Renal pelvis (tissue), 12 donors: ENCODE measurements around the gene RNF26. TPM values are rescaled to one million over a fixed set of nuclear protein-coding genes. Genes with fewer than 3 reads are reported as not detected.

ENCODE experiments used
- DNase-seq: peaks from one replicate; pipeline ENCODE4 v3.0.0-alpha.2; 2013
- long read RNA-seq, 16 experiments: transcript quantifications; one replicate each; lab custom pipeline, GENCODE V29; 2026
- polyA plus RNA-seq, 3 donors: library from polyadenylated mRNA; unstranded; fragments of 120-200 nt; gene quantifications; one replicate each; pipeline ENCODE4 v1.2.1, GENCODE V29; 2013; ENCODE audit not compliant: insufficient read length in 3 of 3

The RNF26 gene
- 10 to 100 TPM; 33.5 to 39.5 (median 38.2) TPM for polyA plus RNA-seq
- long read RNA-seq, donor 1, transcript RNF26-201 (1 exons, 2,787 nt) = major isoform, 35 of 35 reads
- long read RNA-seq, donor 1, partial matches to known transcripts = 0 of 35 reads
- long read RNA-seq, donor 1, other reads (novel, unspliced or antisense) = 0 of 35 reads
- long read RNA-seq, donor 2, transcript RNF26-201 (1 exons, 2,787 nt) = major isoform, 34 of 34 reads
- long read RNA-seq, donor 2, partial matches to known transcripts = 0 of 34 reads
- long read RNA-seq, donor 2, other reads (novel, unspliced or antisense) = 0 of 34 reads
- long read RNA-seq, donor 3, transcript RNF26-201 (1 exons, 2,787 nt) = major isoform, 45 of 45 reads
- long read RNA-seq, donor 3, partial matches to known transcripts = 0 of 45 reads
- long read RNA-seq, donor 3, other reads (novel, unspliced or antisense) = 0 of 45 reads
- long read RNA-seq, donor 4, transcript RNF26-201 (1 exons, 2,787 nt) = major isoform, 31 of 31 reads
- long read RNA-seq, donor 4, partial matches to known transcripts = 0 of 31 reads
- long read RNA-seq, donor 4, other reads (novel, unspliced or antisense) = 0 of 31 reads
- long read RNA-seq, donor 5, transcript RNF26-201 (1 exons, 2,787 nt) = major isoform, 18 of 18 reads
- long read RNA-seq, donor 5, partial matches to known transcripts = 0 of 18 reads
- long read RNA-seq, donor 5, other reads (novel, unspliced or antisense) = 0 of 18 reads
- long read RNA-seq, donor 6, transcript RNF26-201 (1 exons, 2,787 nt) = major isoform, 32 of 32 reads
- long read RNA-seq, donor 6, partial matches to known transcripts = 0 of 32 reads
- long read RNA-seq, donor 6, other reads (novel, unspliced or antisense) = 0 of 32 reads
- long read RNA-seq, donor 7, transcript RNF26-201 (1 exons, 2,787 nt) = major isoform, 60 of 60 reads
- long read RNA-seq, donor 7, partial matches to known transcripts = 0 of 60 reads
- long read RNA-seq, donor 7, other reads (novel, unspliced or antisense) = 0 of 60 reads
- long read RNA-seq, donor 8, transcript RNF26-201 (1 exons, 2,787 nt) = major isoform, 23 of 23 reads
- long read RNA-seq, donor 8, partial matches to known transcripts = 0 of 23 reads
- long read RNA-seq, donor 8, other reads (novel, unspliced or antisense) = 0 of 23 reads
- long read RNA-seq, donor 9, transcript RNF26-201 (1 exons, 2,787 nt) = major isoform, 55 of 55 reads
- long read RNA-seq, donor 9, partial matches to known transcripts = 0 of 55 reads
- long read RNA-seq, donor 9, other reads (novel, unspliced or antisense) = 0 of 55 reads
- long read RNA-seq, donor 10, transcript RNF26-201 (1 exons, 2,787 nt) = major isoform, 50 of 50 reads
- long read RNA-seq, donor 10, partial matches to known transcripts = 0 of 50 reads
- long read RNA-seq, donor 10, other reads (novel, unspliced or antisense) = 0 of 50 reads
- long read RNA-seq, donor 11, transcript RNF26-201 (1 exons, 2,787 nt) = major isoform, 42 of 42 reads
- long read RNA-seq, donor 11, partial matches to known transcripts = 0 of 42 reads
- long read RNA-seq, donor 11, other reads (novel, unspliced or antisense) = 0 of 42 reads
- long read RNA-seq, donor 12, transcript RNF26-201 (1 exons, 2,787 nt) = major isoform, 44 of 44 reads
- long read RNA-seq, donor 12, partial matches to known transcripts = 0 of 44 reads
- long read RNA-seq, donor 12, other reads (novel, unspliced or antisense) = 0 of 44 reads
- long read RNA-seq, donor 13, transcript RNF26-201 (1 exons, 2,787 nt) = major isoform, 36 of 36 reads
- long read RNA-seq, donor 13, partial matches to known transcripts = 0 of 36 reads
- long read RNA-seq, donor 13, other reads (novel, unspliced or antisense) = 0 of 36 reads
- long read RNA-seq, donor 14 = 0 reads
- long read RNA-seq, donor 15, transcript RNF26-201 (1 exons, 2,787 nt) = major isoform, 44 of 44 reads
- long read RNA-seq, donor 15, partial matches to known transcripts = 0 of 44 reads
- long read RNA-seq, donor 15, other reads (novel, unspliced or antisense) = 0 of 44 reads
- long read RNA-seq, donor 16, transcript RNF26-201 (1 exons, 2,787 nt) = major isoform, 40 of 40 reads
- long read RNA-seq, donor 16, partial matches to known transcripts = 0 of 40 reads
- long read RNA-seq, donor 16, other reads (novel, unspliced or antisense) = 0 of 40 reads

DNA sequence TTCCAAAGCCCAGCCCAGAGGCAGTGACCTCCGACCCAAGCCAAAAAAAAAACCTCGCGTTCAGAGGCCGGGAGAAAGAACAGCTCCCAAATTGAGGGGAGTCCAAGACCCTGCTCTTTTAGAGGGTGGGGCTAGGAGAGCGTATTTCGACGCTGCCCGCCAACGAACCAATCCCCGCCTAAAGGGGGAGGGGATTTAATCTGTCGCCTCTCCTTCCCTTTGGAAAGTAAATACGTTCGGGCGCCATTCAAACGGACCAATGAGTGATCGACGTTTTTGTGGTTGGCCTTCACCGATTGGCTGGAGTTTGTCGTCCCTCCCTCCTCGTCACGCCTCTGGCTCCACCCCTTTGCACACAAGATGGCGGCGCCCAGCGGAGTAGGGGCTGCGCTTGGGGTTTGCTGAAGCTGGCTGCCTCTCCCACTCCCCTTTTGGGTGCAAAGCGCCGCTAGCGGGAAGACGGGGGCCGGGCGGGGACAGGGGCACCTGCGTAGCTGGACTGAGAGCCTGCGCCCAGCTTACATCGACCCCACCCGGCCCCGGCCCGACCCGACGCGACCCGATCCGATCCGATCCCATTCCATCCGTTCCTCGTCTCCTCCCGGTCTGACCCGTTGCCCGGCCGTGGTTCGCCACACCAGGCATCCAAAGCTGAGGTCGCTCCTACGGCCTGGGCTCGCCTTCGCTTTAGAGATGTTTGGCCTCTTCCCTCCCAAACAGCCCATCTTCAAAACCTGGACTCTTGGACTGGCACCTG, at the start of gene RNF26:
TSS of gene RNF26 (plus strand) at position 354 of the 757 bp plus-strand sequence. CDS start 596 bp downstream, outside the sequence.
- DNase-seq = peak; percentile 99

DNA sequence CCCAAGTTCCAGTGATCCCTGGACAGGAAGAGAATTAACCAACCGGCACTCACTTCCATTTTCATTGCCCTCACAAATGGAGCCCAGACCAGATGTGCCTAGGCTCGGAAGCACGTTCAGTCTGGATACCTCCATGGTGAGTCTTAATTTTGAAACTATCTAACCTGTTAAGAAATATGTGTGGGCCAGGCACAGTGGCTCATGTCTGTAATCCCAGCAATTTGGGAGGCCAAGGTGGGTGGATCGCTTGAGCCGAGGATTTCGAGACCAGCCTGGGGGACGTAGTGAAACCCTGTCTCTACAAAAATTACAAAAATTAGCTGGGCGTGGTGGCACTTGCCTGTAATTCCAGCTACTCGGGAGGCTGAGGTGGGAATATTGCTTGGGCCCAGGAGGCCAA, 48.9 kb upstream of the RNF26 start:
- no peak for DNase-seq

DNA sequence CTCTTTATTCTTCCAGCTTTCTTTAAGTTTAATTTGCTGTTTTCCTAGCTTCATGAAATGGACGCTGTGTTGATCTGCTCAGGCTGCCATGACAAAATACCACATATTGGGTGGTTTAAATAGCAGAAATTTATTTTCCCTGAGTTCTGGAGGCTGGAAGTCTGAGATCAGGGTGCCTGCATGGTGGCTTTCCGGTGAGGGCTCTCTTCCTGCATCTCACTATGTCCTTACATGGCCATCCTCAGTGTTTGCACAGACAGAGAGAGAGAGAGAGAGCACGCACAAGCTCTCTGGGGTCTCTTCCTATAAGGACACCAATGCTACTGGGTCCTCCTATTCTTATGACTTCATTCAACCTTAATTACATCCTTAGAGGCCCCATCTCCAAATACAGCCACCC, 46.1 kb upstream of the RNF26 start:
- no peak for DNase-seq

DNA sequence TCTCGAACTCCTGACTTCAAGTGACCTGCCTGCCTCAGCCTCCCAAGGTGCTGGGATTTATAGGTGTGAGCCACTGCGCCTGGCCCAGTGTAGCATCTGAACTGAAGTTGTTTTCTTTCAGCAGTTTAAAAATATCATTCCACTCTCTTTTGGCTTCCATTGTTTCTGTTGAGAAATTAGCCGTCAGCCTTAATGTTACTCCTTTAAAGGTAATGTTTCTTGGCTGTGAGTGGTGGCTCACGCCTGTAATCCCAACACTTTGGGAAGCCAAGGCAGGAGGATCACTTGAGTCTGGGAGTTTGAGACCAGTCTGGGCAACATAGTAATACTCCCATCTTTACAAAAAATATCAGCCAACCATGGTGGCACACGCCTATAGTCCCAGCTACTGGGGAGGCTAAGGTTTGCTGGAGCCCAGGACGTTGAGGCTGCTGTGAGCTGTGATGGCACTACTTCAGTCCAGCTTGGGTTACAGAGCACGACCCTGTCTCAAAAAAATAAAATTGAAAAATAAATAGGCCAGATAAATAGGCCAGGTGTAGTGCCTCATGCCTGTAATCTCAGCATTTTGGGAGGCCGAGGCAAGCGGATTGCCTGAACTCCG, 43.3 kb upstream of the RNF26 start:
- DNase-seq = no peak

DNA sequence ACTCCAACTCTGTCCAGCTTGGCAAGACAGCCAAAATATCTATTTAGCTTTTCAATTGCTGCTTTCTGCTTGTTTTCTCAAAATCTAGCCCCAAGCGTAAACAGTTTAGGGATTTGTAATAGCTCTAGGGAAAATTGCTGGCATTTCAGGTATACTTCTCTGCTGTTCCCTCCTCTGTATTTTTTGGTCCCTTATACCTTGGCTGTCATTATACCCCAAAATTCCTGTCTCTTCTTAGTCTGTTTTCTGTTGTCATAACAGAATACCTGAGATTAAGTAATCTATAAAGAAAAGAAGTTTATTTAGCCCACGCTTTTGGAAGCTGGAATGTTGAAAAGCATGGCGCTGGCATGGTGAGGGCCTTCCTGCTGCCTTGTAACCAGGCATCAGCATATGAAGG, 40.9 kb upstream of the RNF26 start:
- DNase-seq = no peak

DNA sequence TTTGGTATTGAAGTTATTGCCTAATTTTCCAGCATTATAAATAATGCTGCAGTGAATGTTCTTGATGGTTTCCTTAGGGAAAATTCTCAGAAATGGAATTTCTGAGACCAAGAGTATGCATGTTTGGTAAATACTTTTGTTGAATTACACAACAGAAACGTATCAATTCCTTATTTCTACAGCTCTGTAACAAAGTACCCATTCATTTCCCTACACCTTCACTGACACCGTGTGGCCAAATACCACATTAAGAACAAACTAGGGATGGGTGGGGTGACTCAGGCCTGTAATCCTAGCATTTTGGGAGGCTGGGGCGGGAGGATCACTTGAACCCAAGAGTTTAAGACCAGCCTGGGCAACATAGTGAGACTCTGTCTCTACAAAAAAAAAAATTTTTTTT, 39.1 kb upstream of the RNF26 start:
- DNase-seq = no peak

DNA sequence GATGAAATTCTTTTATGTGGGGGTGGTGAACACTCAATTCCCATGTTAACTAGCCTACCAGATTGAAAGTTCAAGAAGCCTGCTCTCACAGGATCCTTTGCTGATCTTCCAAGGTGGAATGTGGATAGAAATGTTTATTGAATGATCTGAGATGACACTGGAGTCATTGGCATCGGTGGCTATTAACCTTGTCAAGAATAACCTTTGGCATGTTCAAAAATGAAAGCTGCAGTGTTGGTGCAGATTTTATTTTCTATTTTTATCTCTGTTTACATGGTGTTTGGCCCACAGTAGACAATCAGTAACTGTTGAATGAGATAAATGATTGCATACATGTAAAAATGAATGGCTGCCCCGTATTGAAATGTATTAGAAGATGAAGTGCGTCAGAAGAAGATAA, 36.4 kb upstream of the RNF26 start:
- DNase-seq = no peak

DNA sequence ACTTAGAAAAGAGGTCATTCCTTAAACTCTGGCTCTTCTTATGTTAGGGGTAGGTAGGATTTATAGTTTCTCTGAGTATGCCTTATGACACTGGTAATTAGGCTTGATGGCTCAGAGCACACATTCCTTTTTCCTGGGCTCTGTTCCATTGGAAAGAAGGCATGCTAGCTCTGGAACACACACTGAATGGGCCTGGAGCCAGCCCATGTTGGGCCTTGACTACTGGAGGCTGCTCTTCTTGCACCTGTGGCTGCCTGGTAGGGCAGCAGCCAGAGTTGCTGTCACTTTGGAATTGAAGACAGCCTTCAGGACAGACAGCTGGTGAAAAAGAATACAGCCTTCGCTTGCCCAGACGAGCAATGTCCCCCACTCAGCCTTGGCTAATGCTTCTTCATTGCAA, 35.6 kb upstream of the RNF26 start:
- no peak for DNase-seq

DNA sequence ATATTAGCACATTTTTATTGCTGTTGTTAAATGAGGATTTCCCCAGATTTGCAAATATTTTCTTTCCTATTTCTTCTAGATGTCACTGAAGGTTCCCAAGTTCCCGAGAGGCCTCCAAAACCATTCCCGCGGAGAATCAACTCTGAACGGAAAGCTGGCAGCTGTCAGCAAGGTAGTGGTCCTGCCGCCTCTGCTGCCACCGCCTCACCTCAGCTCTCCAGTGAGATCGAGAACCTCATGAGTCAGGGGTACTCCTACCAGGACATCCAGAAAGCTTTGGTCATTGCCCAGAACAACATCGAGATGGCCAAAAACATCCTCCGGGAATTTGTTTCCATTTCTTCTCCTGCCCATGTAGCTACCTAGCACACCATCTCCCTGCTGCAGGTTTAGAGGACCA, 34.9 kb upstream of the RNF26 start:
- no peak for DNase-seq

DNA sequence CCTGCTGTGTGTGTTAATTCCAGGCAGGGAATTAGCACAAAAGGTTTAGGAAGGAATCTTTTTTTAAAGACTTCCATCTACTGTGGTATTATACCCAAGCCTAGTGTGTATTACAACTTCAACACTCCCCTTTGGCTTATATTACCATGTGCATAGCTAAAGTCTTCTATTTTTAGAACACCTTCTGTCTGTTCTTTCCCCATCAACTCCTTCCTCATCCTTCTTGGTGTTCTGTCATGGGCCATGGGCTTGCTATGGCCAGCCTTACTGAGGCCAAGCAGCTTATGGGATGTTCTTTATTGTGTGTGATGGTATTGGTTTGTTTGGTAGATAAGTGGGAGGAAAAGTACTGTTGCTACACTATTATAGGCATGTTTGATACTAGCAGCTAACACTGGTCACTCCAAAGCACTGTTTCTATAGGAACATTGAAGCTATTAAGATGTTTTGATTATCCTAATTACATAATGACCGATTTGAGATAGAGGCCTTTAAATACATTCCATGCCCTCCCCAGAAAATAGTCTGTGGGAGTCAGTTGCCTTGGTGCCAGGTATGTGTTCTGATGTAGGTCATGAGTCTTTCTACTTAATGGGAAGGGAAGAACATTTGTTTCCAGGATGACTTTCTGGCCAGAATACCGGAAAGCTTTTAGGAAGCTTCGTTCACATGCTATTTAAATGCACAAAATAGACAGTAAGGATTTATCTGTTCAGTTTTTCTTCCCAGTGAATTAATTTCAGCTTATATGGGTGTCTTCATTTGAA, 33.9 kb upstream of the RNF26 start:
- no peak for DNase-seq

DNA sequence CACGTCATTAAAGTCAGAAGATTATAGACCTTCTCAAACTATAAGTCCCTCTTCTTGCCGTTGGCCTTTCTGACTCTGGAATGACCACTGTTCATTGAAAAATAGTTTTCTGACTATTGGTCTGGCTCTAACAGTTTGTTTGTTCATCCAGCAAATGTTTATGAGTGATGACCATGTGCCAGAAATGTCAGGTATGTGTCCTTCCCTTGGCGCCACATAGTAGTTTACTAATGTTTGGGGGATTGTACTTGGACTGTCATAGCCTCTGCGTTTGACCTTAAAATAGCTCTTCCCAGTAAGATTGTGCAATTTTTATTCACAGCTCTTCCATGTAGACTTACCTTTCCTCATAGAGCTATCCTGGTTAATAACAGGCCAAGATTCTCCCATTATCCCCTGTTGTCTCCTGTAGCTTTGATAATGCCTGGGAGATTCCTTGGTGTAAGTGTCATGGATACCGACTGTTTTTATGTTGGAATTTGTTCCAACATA, 31.1 kb upstream of the RNF26 start:
- DNase-seq = no peak

DNA sequence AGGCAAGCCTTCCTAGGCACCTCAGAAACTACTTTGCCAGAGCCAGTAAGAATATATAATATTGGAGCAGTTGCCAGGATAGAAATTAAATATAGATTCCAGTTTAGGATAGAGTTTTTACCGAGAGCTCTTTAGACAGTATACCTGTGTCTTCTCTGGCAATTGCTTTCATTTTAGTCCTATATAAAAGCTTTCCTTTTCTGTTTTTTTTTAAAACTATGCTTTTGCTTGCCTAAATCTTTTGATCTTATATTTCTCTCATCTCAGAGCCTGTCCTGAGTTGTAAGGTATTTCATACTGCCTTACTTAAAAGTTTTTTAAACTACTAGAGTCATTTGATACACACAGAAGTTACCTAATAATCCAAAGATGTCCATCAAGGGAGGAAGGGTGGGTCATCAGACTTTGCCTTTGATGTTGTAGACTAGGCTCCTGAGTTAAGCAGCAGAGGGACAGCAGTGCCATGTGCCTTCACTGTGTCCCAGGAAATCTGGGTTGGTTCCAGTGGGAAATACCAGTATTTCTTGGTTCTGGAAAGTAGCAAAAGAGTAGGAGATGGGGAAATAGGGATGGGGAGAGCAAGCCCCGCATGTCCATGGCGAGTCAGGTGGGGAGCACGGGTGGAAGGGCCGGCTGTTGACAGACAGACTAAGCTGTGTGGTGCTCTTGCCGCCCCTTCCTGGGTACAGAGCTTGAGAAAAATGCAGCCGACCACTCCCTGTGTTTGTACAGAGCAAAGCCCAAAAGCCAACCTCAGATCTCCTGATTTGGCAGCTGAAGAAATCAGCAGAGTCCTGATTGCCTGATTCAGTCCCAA, 28.6 kb upstream of the RNF26 start:
- DNase-seq = no peak

DNA sequence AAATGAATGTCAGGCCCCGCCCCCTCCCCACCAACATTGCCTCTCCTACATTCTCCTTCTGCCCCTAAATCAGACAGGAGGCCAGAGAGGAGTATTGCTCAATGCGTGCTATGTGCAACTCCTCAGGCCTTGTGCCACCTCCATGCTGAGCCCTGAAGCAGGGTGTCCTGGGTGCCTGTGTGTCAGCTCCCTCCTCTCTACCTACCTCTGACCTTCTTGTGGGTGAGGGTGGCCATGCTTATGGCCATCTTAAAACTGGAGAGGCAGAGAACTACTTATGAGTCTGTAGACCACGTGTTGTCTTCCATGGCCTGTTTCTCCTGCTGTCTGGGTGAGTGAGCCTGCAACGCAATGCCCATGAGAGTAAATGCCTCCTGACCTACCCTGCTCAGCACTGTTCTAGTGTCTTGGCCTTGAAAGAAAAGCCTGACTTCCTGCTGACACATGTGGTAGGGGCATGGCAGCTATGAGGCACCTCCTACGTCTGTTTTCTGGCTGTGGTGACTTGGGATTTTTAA, 27.9 kb upstream of the RNF26 start:
- no peak for DNase-seq

DNA sequence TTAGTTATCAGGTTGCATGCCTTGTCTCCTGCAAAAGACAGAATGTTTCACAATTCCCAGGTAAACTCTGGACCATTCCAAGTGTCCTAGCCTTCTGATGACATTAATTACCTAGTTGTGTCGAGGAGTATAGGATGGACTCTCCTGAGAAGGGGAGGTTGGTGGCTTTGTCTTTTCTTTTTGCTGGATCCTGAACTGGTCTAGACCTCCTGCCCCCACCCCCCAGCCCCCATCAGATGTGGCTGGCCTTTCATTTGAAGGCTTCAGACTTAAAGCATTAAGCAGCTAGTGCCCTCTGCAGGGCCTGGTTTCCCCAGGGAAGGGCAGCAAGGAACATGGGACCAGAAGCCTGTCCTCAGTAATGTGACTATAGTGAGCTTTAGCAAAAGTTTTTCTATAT, 27.1 kb upstream of the RNF26 start:
- DNase-seq = no peak

DNA sequence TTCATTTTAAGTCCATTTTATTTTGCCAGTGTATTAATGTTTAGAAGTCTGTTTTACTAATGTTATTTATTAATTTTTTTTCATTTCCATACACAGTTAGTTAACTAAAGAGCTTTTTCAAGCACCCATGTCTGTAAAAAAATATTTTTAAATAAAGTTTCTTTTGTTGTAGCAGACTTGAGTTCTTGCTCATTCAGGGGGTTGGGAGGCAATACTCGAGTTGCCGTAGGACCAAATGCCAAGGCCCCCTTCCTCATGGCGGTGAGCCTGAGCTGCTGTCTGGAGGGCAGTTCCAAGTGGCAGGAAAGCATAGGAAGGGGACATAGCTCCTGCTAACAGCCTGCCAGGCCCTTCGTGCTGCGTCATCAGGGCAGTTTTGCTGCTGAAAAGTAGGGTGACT, 26.4 kb upstream of the RNF26 start:
- no peak for DNase-seq

DNA sequence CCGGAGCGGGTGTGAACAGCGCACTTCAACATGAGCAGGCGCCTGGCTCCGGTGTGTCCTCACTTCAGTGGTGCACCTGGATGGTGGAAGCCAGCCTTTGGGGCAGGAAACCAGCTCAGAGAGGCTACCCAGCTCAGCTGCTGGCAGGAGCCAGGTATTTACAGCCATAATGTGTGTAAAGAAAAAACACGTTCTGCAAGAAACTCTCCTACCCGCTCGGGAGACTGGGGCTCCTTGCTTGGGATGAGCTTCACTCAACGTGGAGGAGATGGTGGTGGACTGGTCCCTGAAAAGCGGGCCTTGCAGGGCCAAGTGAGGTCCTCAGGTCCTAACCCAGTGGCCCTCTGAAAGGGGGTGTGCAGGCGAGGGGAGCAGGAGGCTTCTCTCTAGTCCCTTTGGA, 24.9 kb upstream of the RNF26 start:
- DNase-seq = no peak
